Liver (tissue), 9 donors: ENCODE data around the gene RPS6KA3. TPM values are rescaled to one million over a fixed set of nuclear protein-coding genes. Genes with fewer than 3 reads are reported as not detected.

ENCODE experiments used
- DNase-seq: peaks from one replicate; pipeline ENCODE4 v3.0.0-alpha.2; 2017; ENCODE audit warnings: low spot score
- H3K27ac ChIP-seq, 2 donors: one replicate each; pipeline ENCODE4 v1.7.0; 2013; ENCODE audit warnings: inconsistent platforms in 2 of 2, low read length in 2 of 2, control low read depth in 1 of 2, low read depth in 1 of 2, mild to moderate bottlenecking in 1 of 2
- H3K27me3 ChIP-seq, 4 donors: one replicate each; pipeline versions ENCODE4 v1.6.1 to v1.7.0; 2013; ENCODE audit warnings: low read length in 3 of 4, inconsistent platforms in 1 of 4, mild to moderate bottlenecking in 1 of 4, moderate library complexity in 1 of 4; ENCODE audit not compliant: control insufficient read depth in 4 of 4, insufficient read depth in 4 of 4
- H3K36me3 ChIP-seq, 4 donors: one replicate each; pipeline versions ENCODE4 v1.6.1 to v1.7.0; 2013; ENCODE audit warnings: low read length in 3 of 4, mild to moderate bottlenecking in 3 of 4, low read depth in 1 of 4, moderate library complexity in 1 of 4; ENCODE audit not compliant: control insufficient read depth in 4 of 4, insufficient read depth in 3 of 4
- H3K4me1 ChIP-seq, 4 donors: one replicate each; pipeline versions ENCODE4 v1.6.1 to v1.7.0; 2013; ENCODE audit warnings: low read length in 3 of 4, mild to moderate bottlenecking in 3 of 4, moderate library complexity in 1 of 4; ENCODE audit not compliant: control insufficient read depth in 4 of 4, insufficient read depth in 4 of 4
- H3K4me3 ChIP-seq, 3 donors: one replicate each; pipeline versions ENCODE4 v1.6.1 to v1.7.0; 2013; ENCODE audit warnings: low read length in 3 of 3, control low read depth in 1 of 3, low read depth in 1 of 3, mild to moderate bottlenecking in 1 of 3
- H3K9ac ChIP-seq, 2 donors: one replicate each; pipeline ENCODE4 v1.7.0; 2013; ENCODE audit warnings: low read length in 2 of 2, mild to moderate bottlenecking in 2 of 2, moderate library complexity in 2 of 2, control low read depth in 1 of 2, low read depth in 1 of 2
- H3K9me3 ChIP-seq, 4 donors: one replicate each; pipeline versions ENCODE4 v1.6.1 to v1.7.0; 2013; ENCODE audit warnings: low read length in 3 of 4; ENCODE audit not compliant: control insufficient read depth in 4 of 4
- FOXA1 ChIP-seq: IDR thresholded peaks from 2 replicates; pipeline ENCODE4 v1.6.1; 2016; ENCODE audit warnings: antibody characterized with exemption
- FOXA2 ChIP-seq: IDR thresholded peaks from 2 replicates; pipeline ENCODE4 v1.6.1; 2016; ENCODE audit warnings: antibody characterized with exemption
- GABPA ChIP-seq, 2 donors: IDR thresholded peaks in 1 of 2; conservative IDR thresholded peaks in 1 of 2; 2 replicates each; pipeline ENCODE4 v1.6.1; 2016; ENCODE audit warnings: antibody characterized with exemption in 2 of 2, mild to moderate bottlenecking in 1 of 2, moderate library complexity in 1 of 2
- HNF4A ChIP-seq, 2 donors: conservative IDR thresholded peaks; 2 replicates each; pipeline ENCODE4 v1.6.1; 2016; ENCODE audit warnings: antibody characterized with exemption in 2 of 2, mild to moderate bottlenecking in 2 of 2
- HNF4G ChIP-seq: IDR thresholded peaks from 2 replicates; pipeline ENCODE4 v1.6.1; 2016; ENCODE audit warnings: antibody characterized with exemption
- JUND ChIP-seq, 2 donors: IDR thresholded peaks; 2 replicates each; pipeline ENCODE4 v1.6.1; 2016; ENCODE audit warnings: antibody characterized with exemption in 2 of 2
- NR2F2 ChIP-seq: IDR thresholded peaks from 2 replicates; pipeline ENCODE4 v1.6.1; 2016; ENCODE audit warnings: antibody characterized with exemption
- RAD21 ChIP-seq, 2 donors: IDR thresholded peaks; 2 replicates each; pipeline ENCODE4 v1.6.1; 2016; ENCODE audit warnings: antibody characterized with exemption in 2 of 2, mild to moderate bottlenecking in 2 of 2
- RXRA ChIP-seq, 2 donors: IDR thresholded peaks; 2 replicates each; pipeline ENCODE4 v1.6.1; 2017 to 2018; ENCODE audit warnings: antibody characterized with exemption in 2 of 2, mild to moderate bottlenecking in 1 of 2
- SP1 ChIP-seq: IDR thresholded peaks from 2 replicates; pipeline ENCODE4 v1.6.1; 2018; ENCODE audit warnings: antibody characterized with exemption, mild to moderate bottlenecking
- TAF1 ChIP-seq: conservative IDR thresholded peaks from 2 replicates; pipeline ENCODE4 v1.6.1; 2016; ENCODE audit warnings: antibody characterized with exemption, mild to moderate bottlenecking
- YY1 ChIP-seq: IDR thresholded peaks from 2 replicates; pipeline ENCODE4 v1.6.1; 2016; ENCODE audit warnings: antibody characterized with exemption, mild to moderate bottlenecking
- WGBS: extraction: QIAGEN DNeasy Blood & Tissue Kit; methylation state at CpG from one replicate; pipeline ENCODE4 v1.1.7; 2013; 5-methylcytosine and 5-hydroxymethylcytosine counted together
- polyA plus RNA-seq, 2 donors: library from polyadenylated mRNA; stranded (reverse) in 1 of 2; unstranded in 1 of 2; fragments of 200-250 nt in 1 of 2; fragments of >200 nt in 1 of 2; fragmentation: Nextera tagmentation in 1 of 2; extraction: Ambion mirVana in 1 of 2; gene quantifications; one replicate each; pipeline versions ENCODE4 v1.2.1 to v1.2.3, GENCODE V29; 2013 to 2015
- total RNA-seq, 2 donors: library from RNA; depleted of rRNA; stranded (reverse); fragments of >200 nt; gene quantifications; one replicate each; pipeline ENCODE4 v1.2.3, GENCODE V29; 2014
- TF ChIP-seq, protein P1 (sequence below): IDR thresholded peaks from 2 replicates; pipeline ENCODE4 v1.6.1; 2016; ENCODE audit warnings: antibody characterized with exemption, mild to moderate bottlenecking
- TF ChIP-seq, protein P2 (sequence below): IDR thresholded peaks from 2 replicates; pipeline ENCODE4 v1.6.1; 2016; ENCODE audit warnings: antibody characterized with exemption
- TF ChIP-seq, protein P3 (sequence below): IDR thresholded peaks from 2 replicates; pipeline ENCODE4 v1.6.1; 2016; ENCODE audit warnings: antibody characterized with exemption
- donor health status: healthy.
- donor health status: healthy.
- donor health status: healthy.
- donor health status: healthy.
- donor health status: healthy.

Gene RPS6KA3
- total and polyA plus RNA-seq, 4 donors, result 11.1 to 69.7 (median 38.8) TPM

DNA sequence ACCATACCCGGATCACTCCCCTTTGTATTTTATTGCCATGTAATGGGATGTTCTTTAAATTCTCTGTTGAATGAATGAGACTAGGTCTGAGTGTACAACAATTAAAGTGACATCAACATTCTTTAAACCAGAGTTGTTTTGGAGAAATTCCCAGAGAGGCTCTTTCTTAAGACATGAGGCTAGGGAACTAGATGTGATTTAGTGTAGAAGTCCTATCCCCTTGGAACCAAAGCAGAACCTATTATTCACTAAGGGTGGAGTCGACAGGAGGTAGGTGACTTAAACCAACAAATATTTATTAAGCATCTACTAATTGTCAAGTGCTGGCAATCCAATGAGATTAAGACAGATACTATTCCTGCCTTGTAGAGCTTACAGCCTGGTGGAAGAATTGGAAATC is 126.7 kb downstream of the RPS6KA3 start:
- 74% methylated on average over 2 of the region's 2 CpGs for WGBS
- no peak overlapping the region for H3K27ac ChIP-seq
- no peak for DNase-seq
- H3K36me3 ChIP-seq, result peaks cover 0 to 27% (median 8%) of the 10 kb centered on the region in 4 donors
- H3K4me1 ChIP-seq, result peaks cover 0 to 16% (median 15%) of the 10 kb centered on the region in 4 donors
- H3K9ac ChIP-seq, result no peak overlapping the region
- H3K4me3 ChIP-seq, result peak overlapping the region in 2 of 3 donors; percentile 82 to 97
- TF ChIP-seq JUND (IDR thresholded peaks at IDR 0.05), result no peak
- H3K9me3 ChIP-seq, result no peaks in the 10 kb centered on the region
- no peaks in the 10 kb centered on the region for H3K27me3 ChIP-seq

DNA sequence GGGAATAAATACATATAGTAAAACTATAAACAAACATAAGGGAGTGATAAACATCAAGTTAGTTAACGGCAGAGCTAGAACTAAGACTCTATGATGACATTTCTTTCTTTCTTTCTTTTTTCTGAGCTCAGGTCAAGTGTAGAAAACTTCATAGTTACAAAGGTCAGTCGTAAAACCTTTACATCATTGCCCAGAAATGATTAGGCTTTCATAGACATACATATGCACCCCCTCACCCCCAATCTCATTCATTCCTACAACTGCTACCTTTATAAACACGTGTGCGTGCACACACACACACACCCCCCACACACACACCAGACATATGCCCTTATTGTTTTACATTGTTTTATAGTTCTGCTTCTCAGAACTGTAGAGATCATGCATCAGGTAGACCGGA is 130.8 kb downstream of the RPS6KA3 start:
- Histone ChIP-seq H3K9me3 (no peaks in the 10 kb centered on the region), H3K27ac (no peak overlapping the region), H3K9ac (no peak overlapping the region), H3K36me3 (peaks cover 0 to 61% (median 27%) of the 10 kb centered on the region in 4 donors), H3K27me3 (no peaks in the 10 kb centered on the region), H3K4me1 (peaks cover 0 to 16% (median 15%) of the 10 kb centered on the region in 4 donors), H3K4me3 (no peak overlapping the region)
- WGBS, result 89% methylated on average over 5 of the region's 5 CpGs
- TF ChIP-seq GABPA (IDR thresholded peaks at IDR 0.05 in 1 of 2, conservative IDR thresholded peaks at IDR 0.05 in 1 of 2), result no peak
- TF ChIP-seq, protein P1, sequence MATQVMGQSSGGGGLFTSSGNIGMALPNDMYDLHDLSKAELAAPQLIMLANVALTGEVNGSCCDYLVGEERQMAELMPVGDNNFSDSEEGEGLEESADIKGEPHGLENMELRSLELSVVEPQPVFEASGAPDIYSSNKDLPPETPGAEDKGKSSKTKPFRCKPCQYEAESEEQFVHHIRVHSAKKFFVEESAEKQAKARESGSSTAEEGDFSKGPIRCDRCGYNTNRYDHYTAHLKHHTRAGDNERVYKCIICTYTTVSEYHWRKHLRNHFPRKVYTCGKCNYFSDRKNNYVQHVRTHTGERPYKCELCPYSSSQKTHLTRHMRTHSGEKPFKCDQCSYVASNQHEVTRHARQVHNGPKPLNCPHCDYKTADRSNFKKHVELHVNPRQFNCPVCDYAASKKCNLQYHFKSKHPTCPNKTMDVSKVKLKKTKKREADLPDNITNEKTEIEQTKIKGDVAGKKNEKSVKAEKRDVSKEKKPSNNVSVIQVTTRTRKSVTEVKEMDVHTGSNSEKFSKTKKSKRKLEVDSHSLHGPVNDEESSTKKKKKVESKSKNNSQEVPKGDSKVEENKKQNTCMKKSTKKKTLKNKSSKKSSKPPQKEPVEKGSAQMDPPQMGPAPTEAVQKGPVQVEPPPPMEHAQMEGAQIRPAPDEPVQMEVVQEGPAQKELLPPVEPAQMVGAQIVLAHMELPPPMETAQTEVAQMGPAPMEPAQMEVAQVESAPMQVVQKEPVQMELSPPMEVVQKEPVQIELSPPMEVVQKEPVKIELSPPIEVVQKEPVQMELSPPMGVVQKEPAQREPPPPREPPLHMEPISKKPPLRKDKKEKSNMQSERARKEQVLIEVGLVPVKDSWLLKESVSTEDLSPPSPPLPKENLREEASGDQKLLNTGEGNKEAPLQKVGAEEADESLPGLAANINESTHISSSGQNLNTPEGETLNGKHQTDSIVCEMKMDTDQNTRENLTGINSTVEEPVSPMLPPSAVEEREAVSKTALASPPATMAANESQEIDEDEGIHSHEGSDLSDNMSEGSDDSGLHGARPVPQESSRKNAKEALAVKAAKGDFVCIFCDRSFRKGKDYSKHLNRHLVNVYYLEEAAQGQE, result no peak
- TF ChIP-seq FOXA1, result no peak
- no peak for DNase-seq

DNA sequence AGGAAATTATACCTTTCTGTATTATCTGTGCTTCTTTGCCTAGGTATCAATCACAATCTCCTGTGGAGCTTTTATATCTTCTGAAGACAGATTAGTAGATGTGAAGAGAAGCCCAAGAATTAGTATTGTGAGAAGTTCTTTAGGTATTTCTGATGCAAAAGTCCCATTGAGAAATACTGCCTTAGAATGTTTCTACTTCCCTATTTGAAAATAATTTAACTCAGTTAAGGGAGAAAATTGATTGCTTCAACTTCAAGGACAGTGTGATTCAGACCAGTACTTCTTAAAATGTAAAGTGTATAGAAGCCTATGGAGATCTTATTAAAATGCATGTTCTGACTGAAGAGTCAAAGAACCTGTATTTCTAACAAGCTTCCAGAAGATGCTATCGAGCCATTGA is 134.0 kb downstream of the RPS6KA3 start:
- no peak for TF ChIP-seq RXRA (IDR thresholded peaks at IDR 0.05)
- no peak for TF ChIP-seq HNF4G
- TF ChIP-seq YY1, result no peak
- no peak for TF ChIP-seq HNF4A (conservative IDR thresholded peaks at IDR 0.05)
- 83% methylated on average over 1 of the region's 1 CpG for WGBS
- DNase-seq, result no peak
- Histone ChIP-seq H3K27ac (no peak overlapping the region), H3K9ac (no peak overlapping the region), H3K4me1 (no peaks in the 10 kb centered on the region), H3K27me3 (no peaks in the 10 kb centered on the region), H3K36me3 (peaks cover 0 to 78% (median 43%) of the 10 kb centered on the region in 4 donors), H3K9me3 (no peaks in the 10 kb centered on the region), H3K4me3 (no peak overlapping the region)

DNA sequence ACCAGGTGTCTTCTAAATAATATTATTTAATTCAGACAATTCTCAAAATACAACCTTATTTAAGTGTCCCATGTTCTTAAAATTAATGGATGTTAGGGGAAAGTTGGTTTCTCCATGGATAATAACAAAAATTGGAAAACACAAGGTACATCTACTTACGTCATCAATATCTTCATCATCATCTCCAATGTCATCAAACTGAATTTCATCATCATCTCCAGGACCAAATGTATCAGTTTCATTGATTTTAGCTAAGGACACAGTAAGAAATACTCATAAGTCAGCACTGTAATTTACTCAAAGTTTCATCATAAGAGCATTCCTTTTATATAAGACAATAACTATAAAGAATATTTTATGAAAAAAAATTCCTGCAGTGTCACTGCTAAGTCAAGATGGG is 136.4 kb downstream of the RPS6KA3 start:
- no peak overlapping the region for H3K9ac ChIP-seq
- WGBS, result 87% methylated on average over 1 of the region's 1 CpG
- no peaks in the 10 kb centered on the region for H3K4me1 ChIP-seq
- H3K4me3 ChIP-seq, result no peak overlapping the region
- DNase-seq, result no peak
- no peaks in the 10 kb centered on the region for H3K27me3 ChIP-seq
- TF ChIP-seq, protein P2, sequence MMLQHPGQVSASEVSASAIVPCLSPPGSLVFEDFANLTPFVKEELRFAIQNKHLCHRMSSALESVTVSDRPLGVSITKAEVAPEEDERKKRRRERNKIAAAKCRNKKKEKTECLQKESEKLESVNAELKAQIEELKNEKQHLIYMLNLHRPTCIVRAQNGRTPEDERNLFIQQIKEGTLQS, result no peak
- TF ChIP-seq RXRA (IDR thresholded peaks at IDR 0.05), result no peak
- TF ChIP-seq RAD21 (IDR thresholded peaks at IDR 0.05), result no peak
- TF ChIP-seq FOXA2, result no peak
- no peak for TF ChIP-seq HNF4A (conservative IDR thresholded peaks at IDR 0.05)
- TF ChIP-seq SP1, result no peak
- no peak for TF ChIP-seq TAF1
- TF ChIP-seq YY1, result no peak
- TF ChIP-seq, protein P3, sequence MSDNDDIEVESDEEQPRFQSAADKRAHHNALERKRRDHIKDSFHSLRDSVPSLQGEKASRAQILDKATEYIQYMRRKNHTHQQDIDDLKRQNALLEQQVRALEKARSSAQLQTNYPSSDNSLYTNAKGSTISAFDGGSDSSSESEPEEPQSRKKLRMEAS, result no peak
- no peak for TF ChIP-seq HNF4G
- TF ChIP-seq JUND (IDR thresholded peaks at IDR 0.05), result no peak
- TF ChIP-seq FOXA1, result no peak
- TF ChIP-seq NR2F2, result no peak
- TF ChIP-seq, protein P1, result no peak
- TF ChIP-seq GABPA (IDR thresholded peaks at IDR 0.05 in 1 of 2, conservative IDR thresholded peaks at IDR 0.05 in 1 of 2), result no peak
- H3K9me3 ChIP-seq, result no peaks in the 10 kb centered on the region
- H3K36me3 ChIP-seq, result peaks cover 0 to 60% (median 37%) of the 10 kb centered on the region in 4 donors
- no peak overlapping the region for H3K27ac ChIP-seq
